Stimulated activated naive CD8-positive, alpha-beta T cell treated with anti-CD3 and anti-CD28 coated beads, Interleukin-15, Interleukin-2, amounts not matched to agents 100 U/mL and 50 U/mL, for 24 hours (primary cell): ENCODE data around the gene TULP1.
A peak's percentile ranks its signal among the peaks of the same experiment; 100 is the strongest.

ENCODE experiments used
- ATAC-seq: fragments of 150-1000 bp; cut with Tn5 transposase; one replicate; pipeline ENCODE4 v1.10.0; 2021
- DNase-seq: peaks from one replicate; pipeline ENCODE4 v3.0.0; 2021

TULP1 gene

DNA sequence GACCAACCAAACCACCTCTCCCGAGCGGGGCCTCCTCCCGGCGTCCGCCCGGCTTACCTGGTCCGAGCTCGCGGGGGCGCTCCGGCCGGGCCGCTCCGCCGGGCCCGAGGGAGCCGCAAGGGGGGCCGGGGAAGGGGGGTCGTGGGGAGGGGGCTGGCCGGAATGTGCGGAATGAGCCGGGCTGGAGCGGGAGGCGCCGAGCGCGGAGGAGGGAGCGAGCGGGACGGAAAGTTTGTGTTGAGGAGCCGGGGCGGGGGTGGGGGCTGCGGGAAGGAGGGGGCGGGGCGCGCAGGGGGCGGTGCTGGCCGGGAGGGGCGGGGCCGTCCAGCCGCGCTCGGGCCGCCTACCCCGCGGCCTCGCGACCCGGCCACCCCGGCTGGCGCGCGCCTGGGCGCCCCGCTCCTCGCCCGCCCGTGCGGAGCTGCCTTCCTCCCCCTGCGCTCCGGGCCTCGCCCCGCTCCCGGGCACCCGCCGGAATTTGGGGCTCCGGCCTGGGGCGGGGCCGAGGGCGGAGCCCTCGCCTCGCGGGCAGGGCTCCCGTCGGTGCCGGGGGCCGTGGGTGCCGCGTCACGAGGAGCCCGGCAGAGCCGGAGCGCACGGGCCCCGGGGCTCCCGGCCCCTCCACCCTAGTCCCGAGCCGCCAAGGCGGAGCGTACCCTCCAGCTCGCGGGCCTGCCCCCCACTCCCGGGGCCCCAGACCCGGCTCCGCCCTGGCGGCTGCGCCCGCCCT lies 15.7 kb downstream of the TULP1 start, which contains the start of gene TEAD3:
TSS of gene TEAD3 (minus strand) at position 239 of the 730 bp plus-strand sequence.
- peak; percentile 66 for ATAC-seq
- peak; percentile 64 for DNase-seq

DNA sequence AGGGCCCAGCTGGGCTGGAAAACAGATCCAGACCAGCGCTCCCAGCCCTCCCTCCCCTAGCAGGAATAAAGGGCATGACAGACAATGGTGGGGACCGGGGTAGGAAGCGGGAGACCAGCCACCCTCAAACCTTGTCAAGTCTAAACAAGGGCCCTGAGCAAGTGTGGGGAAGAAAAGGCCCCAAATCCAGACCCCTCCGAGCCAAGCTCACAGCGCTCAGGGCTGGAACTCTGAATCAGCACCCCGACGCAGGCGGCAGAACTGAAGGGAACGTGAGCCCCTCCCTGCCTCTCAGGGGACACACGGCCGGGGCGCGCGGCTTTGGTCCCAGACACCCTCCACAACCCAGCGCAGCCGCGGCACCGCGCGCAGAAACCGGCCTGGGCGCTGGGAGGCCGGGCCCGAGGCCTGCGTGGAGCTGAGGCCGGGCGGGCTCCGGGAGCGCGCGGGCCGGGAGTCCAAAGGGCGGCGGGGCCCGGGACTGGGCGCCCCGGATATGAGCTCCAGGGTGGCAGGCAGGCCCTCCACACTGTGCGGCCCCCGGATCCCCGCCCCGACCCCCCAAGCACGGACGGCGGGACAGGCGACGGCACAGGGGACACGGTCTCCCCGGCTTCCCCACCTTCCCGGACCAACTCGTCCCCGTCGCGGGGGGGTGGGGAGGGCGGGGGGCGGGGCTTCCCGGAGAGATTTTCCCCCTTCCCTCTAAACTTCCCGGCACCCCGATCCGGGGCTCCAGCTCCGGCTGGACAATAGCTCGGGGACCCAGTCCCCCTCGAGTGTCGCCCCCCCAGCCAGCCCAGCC lies 16.5 kb downstream of the TULP1 start:
- no peak for ATAC-seq
- DNase-seq: no peak

DNA sequence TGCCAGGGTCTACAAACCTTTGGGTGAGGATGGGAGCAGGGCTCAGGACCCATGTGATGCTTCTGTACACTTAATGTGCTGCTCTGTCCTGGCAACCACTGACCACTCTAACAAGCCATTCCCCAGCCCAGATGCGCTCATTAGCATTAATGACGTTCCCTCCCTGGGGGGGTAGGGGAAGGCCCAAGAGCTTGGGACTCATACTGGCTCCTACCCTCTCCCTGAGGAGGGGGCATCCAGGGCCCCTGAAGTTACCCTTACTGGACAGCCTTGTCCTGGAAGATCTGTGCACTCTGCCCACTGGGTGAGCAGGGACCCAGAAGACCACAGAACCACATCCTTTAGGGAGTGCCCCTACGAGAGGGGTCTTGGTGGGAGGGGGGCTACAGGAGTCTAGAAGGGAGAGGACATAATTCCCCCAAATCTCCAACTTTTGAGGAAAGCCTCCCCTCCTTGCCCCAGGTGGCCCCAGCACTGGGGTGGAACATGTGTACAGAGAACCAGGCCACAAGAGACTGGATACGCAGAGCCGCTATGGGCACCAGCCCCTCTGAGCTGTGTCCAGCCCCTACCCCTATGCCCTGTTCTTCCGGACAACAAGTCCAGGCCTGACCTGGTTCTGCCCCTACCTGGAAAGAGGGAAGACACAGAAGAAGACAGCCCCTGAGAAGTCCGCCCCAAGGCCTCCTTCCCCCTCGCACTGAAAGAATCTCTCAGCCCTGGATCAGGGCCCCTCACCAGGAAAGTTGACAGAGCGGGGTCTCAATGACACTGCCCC lies 17.2 kb downstream of the TULP1 start:
- ATAC-seq: no peak

DNA sequence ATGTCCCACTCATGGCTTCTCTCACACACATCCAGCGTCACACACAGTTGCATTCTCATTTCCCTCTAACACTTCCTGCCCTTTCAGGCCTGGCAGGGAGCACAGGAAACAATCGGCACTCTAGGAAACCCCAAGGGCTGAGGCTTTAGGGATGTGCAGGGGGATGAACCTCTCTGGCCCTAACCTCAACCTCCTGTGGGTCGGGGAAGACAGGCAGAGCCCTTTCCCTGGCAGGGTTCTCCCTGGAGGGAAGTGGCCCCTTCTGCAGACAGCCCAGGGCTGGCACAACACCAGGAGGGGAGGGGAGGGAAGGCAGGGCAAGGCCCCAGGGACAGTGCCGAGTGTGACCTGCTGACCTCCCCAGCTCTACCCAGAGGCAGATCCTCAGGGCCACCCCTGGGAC lies 18.5 kb downstream of the TULP1 start:
- ATAC-seq: no peak
- no peak for DNase-seq

More for the DNA sequence above, 17.2 kb downstream of the TULP1 start:
- DNase-seq: no peak

DNA sequence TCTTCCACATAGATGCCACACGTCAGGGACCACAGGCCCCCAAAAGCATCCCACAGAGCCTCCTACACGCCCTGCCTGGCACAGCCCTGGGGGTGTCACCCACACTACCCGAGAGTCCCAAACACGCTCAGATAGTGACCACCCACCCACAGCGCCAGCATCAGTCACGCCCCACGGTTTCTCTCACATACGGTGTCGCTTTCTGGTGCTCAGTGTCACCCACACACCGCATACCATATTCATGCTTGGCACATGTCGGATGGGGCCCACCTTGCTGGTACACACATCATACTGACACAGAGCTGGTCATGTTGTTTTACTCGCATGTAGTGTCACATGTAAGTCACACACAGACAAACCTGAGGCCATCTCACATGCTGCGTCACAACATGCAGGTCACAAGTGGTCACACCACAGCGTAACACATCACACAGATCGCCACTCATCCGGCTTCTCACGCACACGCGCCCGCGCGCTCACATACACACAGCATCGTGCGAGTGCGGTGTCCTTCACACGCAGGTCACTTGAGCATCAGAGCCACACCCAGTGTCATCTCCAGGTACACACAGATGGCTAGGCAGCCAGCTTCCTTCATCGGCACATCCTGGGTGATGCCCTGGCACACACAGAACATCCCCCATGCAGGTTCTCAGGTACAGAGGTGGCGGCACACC lies 19.3 kb downstream of the TULP1 start:
- DNase-seq: no peak
- ATAC-seq: no peak

DNA sequence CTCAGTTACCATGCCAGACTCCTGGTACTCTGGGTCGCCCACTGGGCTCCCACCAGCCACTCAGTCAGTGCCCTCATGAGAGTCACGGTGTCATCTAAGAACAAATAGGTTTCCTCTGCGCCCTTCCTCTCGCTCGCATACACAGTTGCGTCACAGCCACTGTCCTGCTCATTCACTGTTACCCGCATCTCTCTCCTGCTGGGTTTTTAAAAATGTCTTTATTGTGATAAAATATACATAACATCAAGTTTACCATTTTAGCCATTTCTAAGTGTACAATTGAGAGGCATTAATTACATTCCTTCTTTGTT lies 19.8 kb downstream of the TULP1 start:
- DNase-seq (no peak), ATAC-seq (no peak)

DNA sequence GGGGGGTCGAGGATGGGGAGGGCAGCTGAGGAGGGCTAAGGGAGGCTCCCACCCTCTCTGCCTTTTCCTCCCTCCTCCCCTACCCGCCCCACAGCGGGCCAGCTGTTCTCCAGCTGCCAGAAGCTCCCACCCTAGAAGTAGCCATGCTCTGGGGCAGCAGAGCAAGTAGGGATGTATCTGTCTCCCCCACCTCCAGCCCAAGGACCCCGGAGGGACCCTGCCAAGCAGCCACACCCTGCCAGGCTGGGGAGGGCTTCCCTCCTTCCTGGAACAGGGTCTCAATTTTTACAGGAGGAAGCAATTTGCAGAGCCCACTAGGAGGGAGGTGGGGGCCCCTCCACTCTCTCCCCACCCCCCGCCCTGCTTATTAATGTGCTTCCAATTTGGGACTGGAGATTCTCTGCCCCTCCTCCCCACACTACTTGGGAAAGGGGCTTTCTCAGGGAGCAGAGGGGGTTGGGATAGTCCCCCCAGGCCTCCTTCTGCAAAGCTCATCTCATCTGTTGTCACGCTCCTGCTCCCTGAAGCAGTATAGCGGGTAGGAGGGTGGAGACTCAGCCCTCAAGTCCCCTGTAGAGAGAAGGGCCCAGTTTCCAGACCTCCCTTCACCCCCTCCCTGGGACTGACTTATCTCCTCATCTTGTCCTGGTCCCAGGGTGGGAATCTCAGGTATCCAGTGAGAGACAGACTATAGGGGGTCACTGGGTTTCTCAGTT lies 20.3 kb downstream of the TULP1 start:
- DNase-seq: no peak
- ATAC-seq: no peak

DNA sequence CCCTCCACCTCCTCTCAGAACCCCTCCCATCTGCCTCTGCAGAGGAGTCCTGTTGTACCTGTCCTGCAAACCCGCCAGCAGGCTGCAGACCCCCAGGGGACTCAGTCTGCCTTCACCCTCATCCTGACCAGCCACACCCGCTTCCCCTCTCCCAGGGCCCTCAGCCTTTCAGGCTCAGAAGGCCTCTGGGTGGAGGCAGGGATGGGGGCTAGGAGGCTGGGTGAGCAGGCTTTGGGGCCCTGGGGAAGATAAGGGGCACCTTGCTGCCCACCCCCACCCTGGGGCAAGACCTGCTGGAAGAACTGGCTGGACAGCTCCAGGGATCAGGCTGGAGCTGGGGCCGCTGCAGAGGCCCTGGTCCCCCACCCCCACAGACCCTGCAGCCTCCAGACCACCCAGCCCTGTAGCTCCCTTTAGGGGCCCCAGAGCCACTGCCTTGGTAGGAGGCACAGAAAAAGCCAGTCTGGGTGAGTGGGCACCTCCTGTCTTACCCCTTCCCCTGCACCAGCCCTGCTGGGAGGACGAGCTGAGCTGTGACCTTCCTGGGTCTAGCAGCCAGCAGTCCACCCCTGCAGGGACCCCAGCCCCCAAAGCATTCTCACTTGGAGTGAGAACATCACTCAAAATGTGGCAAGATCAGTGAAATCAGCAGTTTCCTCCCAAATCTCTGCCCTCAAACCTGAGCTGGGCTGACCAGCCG lies 21.0 kb downstream of the TULP1 start:
- no peak for ATAC-seq
- DNase-seq: no peak

DNA sequence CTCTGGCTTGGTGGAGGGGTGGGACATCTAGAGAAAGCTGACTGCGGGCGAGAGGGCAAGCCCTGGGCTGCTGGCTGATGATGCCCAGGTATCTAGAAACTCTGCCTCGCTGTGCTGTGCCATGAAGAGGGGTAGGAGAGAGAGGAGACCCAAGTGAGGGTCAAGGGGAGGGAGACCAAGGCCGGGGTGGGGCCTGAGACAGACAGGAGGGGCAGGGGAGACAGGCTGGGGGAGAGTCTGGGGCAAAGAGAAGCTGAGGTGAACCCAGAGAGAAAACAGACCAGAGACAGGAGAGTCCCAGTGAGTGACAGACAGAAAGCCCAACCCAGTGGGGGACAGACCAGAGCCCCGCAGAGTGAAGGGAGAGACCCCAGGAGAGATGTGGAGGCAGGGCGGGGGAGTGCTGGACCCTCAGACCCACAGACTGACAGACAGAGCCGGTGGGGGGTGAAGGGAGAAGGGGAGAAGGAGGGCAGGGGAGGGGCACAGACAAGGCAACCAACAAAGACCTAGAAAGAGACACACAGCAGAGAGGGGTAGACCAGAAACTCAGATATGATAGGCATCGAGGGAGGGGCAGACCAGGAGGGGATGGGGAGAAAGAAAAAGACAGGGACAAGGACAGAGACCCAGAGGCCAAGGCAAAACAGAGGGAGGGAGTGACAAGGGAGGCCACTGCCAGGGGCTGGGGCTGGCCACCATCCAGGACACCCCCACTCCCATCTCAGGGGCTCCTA lies 21.7 kb downstream of the TULP1 start:
- no peak for DNase-seq
- ATAC-seq: no peak

DNA sequence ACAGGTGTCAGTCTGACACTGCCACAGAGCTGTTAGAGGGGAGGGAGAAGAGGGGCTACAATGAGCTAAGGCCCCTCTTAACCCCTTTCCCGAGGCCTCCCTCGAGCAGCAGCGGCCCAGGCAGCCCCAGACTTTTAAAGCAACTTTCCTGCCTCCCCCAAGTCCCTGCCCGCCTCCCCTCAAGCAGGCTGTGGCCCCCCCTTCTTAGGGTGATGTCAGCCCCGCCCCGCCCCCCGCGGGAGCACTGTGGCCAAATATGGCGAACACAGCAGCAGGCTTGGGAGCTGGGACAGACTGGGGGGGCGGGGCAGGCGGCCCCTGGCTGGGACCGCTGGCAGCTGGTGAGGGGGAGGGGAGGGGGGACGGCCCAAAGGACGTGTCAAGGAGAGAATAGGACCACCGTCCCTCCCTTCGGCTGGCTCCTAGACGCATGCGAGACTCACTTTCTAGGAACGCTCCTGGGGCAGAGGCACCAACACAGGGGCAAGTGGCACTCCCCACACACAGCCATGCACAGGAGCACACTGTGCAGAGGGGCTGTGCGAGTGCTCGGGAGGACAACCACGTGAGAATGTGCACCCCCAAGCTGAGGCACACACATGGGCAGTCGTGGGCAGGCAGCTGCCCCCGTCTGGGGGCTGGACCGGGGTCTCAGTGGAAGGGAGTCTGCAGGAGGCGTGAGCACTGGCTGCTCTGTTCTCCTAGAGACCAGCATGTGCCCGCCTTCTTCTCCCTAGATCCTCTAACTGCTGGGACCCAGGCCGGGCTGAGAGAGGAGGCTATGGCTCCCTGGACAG lies 22.5 kb downstream of the TULP1 start:
- ATAC-seq (no peak), DNase-seq (no peak)

DNA sequence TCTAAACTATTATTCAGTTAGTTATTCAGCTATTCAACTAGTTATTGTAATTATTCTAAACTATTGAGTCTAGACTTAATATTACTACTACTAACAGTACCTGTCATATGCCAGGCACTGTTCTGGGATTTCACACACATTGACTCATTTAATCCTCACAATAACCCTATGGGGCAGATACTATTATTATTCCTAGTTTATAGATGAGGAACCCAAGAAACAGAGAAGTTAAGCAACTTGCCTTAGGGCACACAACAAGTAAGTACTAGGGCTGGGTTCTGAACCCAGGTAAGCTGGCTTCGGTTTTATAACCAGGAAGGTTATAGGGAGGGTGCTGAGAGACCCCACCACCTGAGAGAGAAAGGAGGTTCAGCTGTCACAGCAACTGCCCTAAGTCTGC lies 23.6 kb downstream of the TULP1 start:
- DNase-seq (no peak), ATAC-seq (no peak)

DNA sequence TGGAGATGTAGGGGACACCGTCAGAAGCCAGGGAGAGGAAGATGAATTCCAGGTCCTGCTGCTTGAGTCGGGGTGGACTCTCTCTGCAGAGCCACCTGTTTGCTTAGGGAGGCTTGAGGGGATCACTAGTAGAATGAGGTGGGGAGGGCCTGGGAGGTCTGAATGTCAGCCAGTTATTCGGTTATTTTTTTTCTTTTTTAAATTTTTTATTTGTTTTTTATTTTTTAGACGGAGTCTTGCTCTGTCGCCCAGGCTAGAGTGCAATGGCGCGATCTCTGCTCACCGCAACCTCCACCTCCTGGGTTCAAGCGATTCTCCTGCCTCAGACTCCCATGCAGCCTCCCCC lies 24.2 kb downstream of the TULP1 start:
- DNase-seq (no peak), ATAC-seq (no peak)

DNA sequence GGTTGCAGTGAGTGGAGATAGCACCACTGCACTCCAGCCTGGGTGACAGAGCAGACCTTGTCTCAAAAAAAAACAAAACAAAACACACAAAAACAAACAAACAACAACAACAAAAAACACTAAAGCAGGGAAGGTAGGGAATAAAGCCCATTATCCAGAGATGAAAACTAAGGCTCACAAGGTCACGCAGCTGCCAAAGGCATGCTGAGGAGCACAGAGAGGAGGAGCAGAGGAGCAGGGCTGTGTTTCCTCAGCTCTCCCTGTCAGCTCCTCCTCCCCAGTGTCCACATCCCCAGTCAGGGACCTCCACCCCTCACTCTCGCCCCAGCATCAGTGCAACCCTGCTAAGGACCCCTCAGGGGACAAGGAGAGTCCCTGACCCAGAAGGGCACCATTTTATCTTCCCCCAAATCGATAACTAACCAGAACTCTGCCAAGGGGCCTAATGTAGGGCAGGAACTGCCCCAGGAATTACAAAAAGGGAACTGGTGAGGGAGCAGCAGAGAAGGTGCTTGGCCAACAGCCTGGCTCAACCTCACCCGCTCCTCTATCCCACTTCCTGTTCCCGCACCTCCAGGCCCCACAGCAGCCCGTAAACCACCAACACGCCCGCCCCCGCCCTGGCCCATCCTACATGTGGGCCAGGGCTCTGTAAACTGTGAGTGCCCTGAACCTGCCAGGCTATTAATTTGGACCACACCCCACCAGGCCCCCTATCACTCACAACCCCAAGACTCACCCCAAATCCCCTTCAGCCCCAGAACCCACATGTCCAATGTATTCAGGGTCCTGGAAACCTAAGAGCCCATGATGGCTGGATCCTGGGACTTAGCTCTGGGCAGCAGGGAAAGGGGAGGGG lies 24.8 kb downstream of the TULP1 start:
- DNase-seq (no peak), ATAC-seq (no peak)

DNA sequence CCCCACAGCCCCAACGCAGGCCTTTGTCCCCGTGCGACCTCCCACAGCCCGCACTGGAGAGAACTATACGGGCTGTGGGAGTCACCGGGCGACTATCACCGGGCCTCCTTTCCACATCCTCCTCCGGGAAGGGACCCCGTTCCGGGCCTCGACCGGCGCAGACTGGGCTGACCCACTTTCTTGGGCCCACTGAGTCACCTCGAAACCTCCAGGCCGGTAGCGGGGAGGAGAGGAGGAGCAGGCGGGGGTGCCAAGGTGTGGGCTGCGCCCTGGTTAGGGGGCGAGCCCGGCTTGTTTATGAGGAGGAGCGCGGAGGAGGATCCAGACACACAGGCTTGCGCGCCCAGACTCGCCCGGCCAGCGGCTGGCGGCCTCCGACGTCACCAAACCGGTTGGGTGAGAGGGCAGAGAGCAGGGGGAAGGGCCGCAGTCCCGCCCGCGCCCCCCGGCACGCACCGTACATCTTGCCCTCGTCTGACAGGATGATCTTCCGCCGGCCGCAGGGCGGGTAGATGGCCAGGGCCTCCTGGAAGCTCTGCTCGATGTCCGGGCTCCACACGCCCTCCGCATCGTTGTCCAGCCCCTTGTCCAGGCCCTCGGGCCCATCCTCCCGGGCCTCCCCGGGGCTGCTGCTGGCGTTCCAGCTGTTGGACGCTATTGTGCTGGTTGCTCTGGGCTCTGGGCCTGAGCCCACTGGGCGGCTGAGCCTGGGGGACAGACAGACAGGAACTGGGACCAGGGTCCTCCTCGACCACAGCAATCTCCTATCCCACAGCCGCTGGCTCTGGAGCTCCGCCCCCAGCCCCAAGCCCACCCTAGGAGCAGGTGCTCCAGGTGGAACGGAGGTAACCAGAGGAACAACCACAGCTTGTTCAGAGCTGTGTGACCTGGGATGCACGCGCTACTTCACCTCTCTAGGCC lies 26.4 kb downstream of the TULP1 start:
- ATAC-seq (no peak), DNase-seq (no peak)

DNA sequence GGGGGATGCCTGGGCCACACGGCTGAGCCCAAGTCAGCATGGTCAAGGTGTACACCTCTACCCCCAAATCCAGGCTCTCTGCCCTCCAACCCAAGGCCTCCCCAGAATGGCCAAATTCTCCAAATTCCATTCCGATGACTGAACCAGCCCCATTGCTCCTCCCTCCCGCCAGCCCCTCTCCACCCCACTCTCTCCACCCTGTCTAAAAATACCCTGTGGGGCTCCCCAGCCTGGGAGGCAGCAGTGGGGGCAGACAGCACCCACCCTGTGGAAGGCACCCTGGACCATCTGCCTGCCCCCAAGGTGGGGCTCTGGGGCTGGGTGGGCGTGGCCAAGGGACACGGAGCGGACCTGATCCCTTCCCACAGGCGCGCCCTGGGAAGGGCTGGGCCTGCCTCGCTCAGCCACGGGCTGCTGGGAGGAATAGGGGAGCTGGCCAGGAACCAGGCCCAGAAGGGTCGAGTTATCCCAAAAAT lies 27.3 kb downstream of the TULP1 start:
- DNase-seq: no peak
- ATAC-seq: no peak

DNA sequence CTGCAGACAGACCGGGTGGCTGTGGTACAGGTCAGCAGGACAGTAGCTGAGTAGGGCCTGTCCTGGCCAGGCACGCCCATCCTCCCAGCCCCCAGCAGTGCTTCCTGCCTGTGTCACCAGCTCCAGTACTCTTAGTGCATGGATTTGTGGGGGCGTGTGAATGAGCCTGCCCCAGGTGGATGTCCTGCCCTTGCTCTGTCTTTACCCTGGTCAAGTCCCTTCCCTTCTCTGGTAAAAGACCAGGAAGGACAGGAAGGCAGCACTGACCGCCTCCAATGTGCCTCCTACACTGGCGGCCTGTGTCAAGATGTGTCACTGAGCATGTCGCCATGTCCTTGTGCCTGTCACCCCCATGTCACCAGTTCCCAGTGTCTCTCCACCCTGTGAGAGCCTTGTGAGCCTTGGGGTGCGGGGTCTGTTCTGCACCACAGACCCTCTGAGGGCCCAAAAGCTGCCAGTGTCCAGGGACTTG lies 27.7 kb downstream of the TULP1 start:
- no peak for DNase-seq

DNA sequence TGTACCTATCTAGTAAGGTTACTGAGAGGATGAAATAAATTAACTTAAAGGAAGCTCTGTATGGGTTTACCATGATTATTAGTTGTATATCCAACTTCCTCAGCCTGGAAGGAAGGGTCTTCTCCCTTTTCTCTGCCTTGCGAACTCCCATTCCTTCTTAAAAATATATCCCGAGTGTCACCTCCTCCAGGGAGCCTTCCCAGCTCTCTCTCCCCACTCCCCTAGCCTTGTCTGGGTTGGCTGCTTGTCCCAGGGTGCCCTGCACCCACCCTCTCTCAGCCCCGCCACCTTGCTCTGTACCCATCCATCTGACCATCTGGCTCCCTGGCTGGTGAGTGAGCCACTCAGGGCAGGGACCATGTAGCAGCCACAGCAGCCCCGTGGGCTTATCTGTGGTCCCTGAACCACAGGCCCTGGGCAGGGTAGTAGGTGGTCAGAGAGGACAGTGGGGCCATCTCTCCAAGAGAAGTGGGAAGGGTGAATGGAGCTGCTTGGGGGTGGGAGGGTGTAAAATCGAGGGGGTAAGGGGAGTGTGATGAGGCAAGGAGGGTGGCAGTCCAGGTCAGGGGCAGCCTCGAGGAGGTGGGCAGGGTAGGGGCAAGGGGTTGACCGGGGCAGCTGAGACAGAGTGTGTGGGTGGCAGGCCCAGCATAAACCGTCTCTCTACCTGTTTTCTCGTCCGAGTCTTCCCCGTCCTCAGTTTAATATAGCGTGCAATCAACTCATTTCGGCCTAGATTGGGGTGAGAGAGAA lies 28.6 kb downstream of the TULP1 start:
- no peak for ATAC-seq
- no peak for DNase-seq

More for the DNA sequence above, 27.7 kb downstream of the TULP1 start:
- no peak for ATAC-seq
